WI38 (cell line): ENCODE results near the gene NCF2.

Experiments
- H3K4me3 ChIP-seq: 2 replicates; pipeline ENCODE4 v1.5.1; 2011; ENCODE audit warnings: low read depth, mild to moderate bottlenecking, control low read depth, low read length
- TF ChIP-seq, protein P1 (sequence below): IDR thresholded peaks from 2 replicates; pipeline ENCODE4 v1.5.1; 2012; ENCODE audit warnings: low read depth, mild to moderate bottlenecking, control low read depth, low read length

Gene NCF2

DNA sequence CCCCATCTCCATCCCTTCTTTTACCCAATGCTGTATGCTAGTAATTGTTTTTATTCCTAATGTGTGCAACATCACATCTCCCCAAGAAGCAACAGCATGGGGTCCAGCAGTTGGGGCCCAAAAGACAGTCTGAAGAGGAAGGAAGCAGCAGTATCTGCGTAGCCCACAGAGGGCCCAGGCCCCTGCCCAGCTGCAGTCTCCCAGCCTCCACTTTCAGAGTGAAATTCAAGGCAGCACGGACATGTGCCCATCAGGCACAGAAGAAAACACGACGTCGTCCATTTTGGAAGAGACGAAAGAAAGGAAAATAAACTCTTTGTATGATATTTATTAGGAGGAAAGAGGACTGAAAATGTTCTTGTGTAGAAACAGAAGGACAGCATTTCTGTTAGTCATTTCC is 37.4 kb downstream of the NCF2 start:
- TF ChIP-seq, protein P1, sequence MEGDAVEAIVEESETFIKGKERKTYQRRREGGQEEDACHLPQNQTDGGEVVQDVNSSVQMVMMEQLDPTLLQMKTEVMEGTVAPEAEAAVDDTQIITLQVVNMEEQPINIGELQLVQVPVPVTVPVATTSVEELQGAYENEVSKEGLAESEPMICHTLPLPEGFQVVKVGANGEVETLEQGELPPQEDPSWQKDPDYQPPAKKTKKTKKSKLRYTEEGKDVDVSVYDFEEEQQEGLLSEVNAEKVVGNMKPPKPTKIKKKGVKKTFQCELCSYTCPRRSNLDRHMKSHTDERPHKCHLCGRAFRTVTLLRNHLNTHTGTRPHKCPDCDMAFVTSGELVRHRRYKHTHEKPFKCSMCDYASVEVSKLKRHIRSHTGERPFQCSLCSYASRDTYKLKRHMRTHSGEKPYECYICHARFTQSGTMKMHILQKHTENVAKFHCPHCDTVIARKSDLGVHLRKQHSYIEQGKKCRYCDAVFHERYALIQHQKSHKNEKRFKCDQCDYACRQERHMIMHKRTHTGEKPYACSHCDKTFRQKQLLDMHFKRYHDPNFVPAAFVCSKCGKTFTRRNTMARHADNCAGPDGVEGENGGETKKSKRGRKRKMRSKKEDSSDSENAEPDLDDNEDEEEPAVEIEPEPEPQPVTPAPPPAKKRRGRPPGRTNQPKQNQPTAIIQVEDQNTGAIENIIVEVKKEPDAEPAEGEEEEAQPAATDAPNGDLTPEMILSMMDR = no peak
- no peak overlapping the region for H3K4me3 ChIP-seq

- TF ChIP-seq, protein P1 = no peak
- no peak overlapping the region for H3K4me3 ChIP-seq
Measured at GRCh38 chr1:183552441-183552840, 37.8 kb downstream of the NCF2 start.

DNA sequence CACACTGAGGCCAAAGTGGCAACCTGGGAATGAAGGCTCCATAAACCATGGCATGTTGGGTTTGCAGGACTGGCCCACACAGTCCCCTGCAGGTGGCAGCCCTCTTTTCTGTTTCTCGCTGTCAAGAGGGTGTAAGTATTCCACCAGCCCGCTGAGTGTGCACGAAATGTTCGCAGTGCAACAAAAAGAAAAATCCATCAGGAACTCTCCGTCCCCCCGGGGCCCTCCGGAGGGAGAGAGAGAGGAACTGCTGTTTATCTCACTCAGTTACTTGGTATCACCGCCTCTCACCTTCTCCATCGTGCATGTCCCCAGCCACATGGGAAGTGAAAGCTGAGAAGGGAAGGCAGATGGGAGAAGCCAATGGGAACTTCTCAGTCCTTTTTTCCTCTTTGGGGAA is 38.3 kb downstream of the NCF2 start:
- TF ChIP-seq, protein P1 = no peak
- no peak overlapping the region for H3K4me3 ChIP-seq

DNA sequence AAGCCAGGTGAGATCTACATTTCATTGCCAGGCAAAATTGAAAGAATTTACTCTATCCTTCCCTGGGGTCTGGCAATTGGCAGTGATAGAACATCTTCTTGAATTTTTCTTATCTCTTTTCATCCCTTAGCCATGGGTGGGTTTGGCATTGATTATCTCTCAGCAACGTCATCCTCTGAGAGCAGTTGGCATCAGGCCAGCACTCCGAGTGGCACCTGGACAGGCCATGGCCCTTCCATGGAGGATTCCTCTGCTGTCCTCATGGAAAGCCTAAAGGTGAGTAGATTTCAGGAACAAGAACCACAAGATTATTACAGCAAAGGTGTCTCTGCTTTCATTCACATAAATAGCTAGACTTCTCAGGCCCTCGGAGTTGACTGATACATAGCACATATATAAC is 39.3 kb downstream of the NCF2 start:
- H3K4me3 ChIP-seq = no peak overlapping the region
- TF ChIP-seq, protein P1 = no peak

- H3K4me3 ChIP-seq = no peak overlapping the region
- TF ChIP-seq, protein P1 = no peak
Measured at GRCh38 chr1:183548116-183548515, 42.1 kb downstream of the NCF2 start.

DNA sequence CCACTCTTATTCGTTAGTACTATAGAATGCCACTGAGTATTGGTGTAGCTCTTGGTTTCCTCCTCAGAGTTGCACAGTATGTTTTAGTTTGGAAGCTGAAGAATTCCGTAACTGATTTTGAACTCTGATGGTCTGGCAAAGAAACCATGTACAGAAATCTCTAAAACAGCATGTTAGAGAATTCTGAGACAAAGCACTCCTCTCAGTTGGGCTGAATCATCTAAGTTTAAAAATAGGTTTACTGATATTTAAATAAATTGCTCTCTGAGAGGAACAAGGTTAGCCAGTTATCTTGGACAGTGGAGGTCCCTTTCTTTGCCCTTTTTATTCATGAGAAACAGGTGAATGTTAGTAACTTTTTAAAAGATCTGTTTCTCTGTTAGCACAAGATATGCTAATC is 43.8 kb downstream of the NCF2 start:
- TF ChIP-seq, protein P1 = no peak
- no peak overlapping the region for H3K4me3 ChIP-seq

GRCh38 chr1:183544598-183545297 is 45.5 kb downstream of the NCF2 start:
- no peak overlapping the region for H3K4me3 ChIP-seq
- TF ChIP-seq, protein P1 = no peak
